ENCODE data around the gene AJAP1.
"Not testable (repeated sequence)": the region's sequence is repeated elsewhere in the genome, so short reads cannot be mapped to it uniquely, and the experiment has no call there.

Gene AJAP1

DNA sequence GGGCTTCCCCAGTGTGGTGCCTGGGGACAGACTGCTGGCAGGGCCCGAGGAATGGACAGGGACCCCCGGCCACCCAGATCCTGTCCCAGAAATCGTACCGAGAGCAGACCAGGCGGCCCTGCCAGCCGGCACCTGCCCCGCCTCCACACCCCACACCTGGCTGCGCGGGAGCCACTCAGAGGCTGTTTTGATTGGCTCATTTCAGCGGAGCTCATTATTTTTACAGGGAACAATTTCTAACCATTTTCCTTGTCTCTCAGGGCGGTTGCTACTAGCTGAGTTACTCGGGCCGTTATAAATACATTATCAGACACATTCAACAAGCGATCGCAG, 39.3 kb upstream of the AJAP1 start:
- TF ChIP-seq CTCF (IDR thresholded peaks at IDR 0.05; ENCODE audit: low read depth, low read length) = no peak
- DNase-seq (ENCODE audit: extremely low read depth, low read depth) = no peak

DNA sequence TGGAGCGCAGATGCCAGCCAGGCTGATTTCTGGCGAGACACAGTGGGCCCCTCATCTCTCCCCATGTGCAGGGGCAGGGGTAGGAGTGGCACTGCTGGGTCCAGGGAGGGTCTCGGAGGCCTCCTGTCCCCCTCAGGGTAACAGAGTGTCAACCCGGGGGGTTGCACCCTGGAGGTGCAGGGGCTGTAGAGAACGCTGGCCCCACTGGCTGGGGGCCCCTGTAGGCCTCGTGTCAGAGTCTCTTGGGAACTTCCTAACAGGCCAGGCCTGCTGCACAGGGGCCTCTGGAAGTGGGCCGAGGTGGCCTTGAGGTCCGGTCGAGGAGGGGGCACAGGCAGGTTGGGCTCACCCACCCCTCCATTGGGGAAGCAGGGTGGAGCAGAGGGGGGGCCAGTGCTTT, 38.9 kb upstream of the AJAP1 start:
- DNase-seq (ENCODE audit: extremely low read depth, low read depth) = no peak
- TF ChIP-seq CTCF (IDR thresholded peaks at IDR 0.05; ENCODE audit: low read depth, low read length) = no peak

- TF ChIP-seq CTCF (IDR thresholded peaks at IDR 0.05; ENCODE audit: low read depth, low read length) = no peak
These were observed 37.5 kb upstream of the AJAP1 start for GRCh38 chr1:4616831-4617465.

DNA sequence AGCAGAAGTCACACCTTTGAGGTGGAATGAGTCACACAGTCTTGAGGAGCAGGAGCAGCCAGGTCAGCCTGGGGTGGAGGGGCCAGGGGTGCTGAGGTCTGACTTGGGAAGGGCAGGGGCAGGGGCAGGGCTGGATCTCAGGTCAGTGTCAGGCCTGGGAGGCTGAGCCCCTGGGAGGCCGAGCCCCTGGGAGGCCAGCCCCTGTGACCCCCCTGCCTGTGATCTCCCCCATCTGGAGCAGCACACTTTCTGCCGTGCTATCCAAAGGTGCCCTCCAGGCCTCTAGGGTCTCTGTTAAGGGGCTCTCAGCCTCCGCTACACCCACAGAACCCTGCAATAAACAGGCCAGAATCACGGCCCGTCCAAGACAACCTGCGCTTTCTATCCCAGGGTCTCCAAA, 36.9 kb upstream of the AJAP1 start:
- no peak for TF ChIP-seq CTCF (IDR thresholded peaks at IDR 0.05; ENCODE audit: low read depth, low read length)
- no peak for DNase-seq (ENCODE audit: extremely low read depth, low read depth)

More at GRCh38 chr1:4616831-4617465, 37.5 kb upstream of the AJAP1 start:
- DNase-seq (ENCODE audit: extremely low read depth, low read depth) = no peak

DNA sequence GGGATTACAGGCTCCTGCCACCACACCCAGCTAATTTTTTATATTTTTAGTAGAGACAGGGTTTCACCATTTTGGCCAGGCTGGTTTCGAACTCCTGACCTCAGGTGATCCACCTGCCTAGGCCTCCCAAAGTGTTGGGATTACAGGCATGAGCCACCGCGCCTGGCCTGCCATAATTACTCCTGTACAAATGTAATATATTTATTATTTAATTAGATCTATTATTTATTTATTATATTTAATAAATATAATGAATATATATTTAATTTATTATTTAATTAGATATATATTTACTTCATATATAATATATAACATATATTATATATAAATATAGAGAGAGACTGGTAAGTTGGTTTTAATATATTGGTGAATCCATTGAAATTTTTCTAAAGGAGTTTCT, 35.6 kb upstream of the AJAP1 start:
- DNase-seq (ENCODE audit: extremely low read depth, low read depth) = not testable (repeated sequence)

DNA sequence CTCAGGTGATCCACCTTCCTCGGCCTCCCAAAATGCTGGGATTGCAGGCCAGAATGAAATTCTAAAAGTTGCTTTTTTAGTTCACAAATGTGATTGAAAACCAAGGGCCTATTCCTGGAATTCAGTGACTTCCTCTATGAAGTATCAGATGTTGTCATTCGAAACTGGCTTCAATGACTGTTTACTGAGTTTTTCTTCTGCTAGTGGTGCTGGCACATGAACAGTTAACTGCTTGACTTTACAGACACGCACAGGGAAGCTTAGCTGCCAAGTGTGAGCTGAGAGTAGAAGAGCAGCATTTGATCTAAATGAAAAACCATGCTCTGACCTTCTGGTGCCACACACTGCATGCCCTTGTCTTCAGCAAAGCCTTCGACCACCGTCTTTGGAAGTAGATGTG, 32.8 kb upstream of the AJAP1 start:
- no peak for DNase-seq (ENCODE audit: extremely low read depth, low read depth)
- no peak for TF ChIP-seq CTCF (IDR thresholded peaks at IDR 0.05; ENCODE audit: low read depth, low read length)

- no peak for TF ChIP-seq CTCF (IDR thresholded peaks at IDR 0.05; ENCODE audit: low read depth, low read length)
- no peak for DNase-seq (ENCODE audit: extremely low read depth, low read depth)
These were observed 31.6 kb upstream of the AJAP1 start for GRCh38 chr1:4622821-4623220.

DNA sequence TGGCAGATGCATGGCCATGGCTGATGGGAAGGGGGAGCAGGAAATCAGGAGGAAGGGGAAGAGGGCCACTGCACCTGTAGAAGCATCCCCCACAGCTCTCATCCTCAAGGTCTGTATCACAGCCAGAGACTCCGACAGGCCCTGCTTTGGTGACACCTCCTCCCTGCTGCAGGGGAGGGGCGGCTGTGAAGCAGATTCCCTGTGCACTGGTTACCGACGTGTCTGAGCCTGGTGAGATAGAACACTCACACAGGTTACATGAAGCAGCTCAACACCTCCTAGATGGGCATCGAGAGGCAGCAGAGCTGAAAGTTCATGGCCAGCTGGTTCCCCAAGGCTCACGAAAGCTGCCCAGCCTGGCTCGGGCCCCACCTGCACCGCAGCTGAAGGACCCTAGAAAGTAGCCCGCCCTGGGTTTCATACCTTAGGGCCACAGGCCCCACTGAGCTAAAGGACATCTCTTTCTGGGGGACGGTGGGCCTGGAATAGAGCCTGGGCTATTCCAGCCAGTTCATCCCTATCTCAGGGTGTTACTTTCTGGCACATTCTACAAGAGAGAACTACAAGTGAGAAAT, 30.2 kb upstream of the AJAP1 start:
- TF ChIP-seq CTCF (IDR thresholded peaks at IDR 0.05; ENCODE audit: low read depth, low read length) = no peak
- no peak for DNase-seq (ENCODE audit: extremely low read depth, low read depth)

Measured in AG09319 (cell line).